ENCODE results near the gene TPD52L1.

TPD52L1 gene

GRCh38 chr6:125212377-125212776 lies 58.8 kb downstream of the TPD52L1 start:
- no peak for DNase-seq

- no peak for DNase-seq
Observed at GRCh38 chr6:125213939-125214338, 60.4 kb downstream of the TPD52L1 start.

- DNase-seq, result no peak
Observed at GRCh38 chr6:125215252-125215819, 61.8 kb downstream of the TPD52L1 start.

- no peak for DNase-seq
Observed at GRCh38 chr6:125216015-125216414, 62.4 kb downstream of the TPD52L1 start.

GRCh38 chr6:125217369-125217768 lies 63.8 kb downstream of the TPD52L1 start:
- DNase-seq, result no peak

- no peak for DNase-seq
Observed at GRCh38 chr6:125217992-125218391, 64.4 kb downstream of the TPD52L1 start.

GRCh38 chr6:125219361-125219895 lies 65.9 kb downstream of the TPD52L1 start:
- no peak for DNase-seq

GRCh38 chr6:125220712-125221111 lies 67.1 kb downstream of the TPD52L1 start:
- DNase-seq, result no peak

GRCh38 chr6:125222531-125223455 lies 69.2 kb downstream of the TPD52L1 start:
- DNase-seq, result no peak

GRCh38 chr6:125224231-125224861 lies 70.8 kb downstream of the TPD52L1 start:
- DNase-seq, result no peak

GRCh38 chr6:125227244-125227643 lies 73.7 kb downstream of the TPD52L1 start:
- no peak for DNase-seq

- no peak for DNase-seq
Observed at GRCh38 chr6:125228981-125229479, 75.5 kb downstream of the TPD52L1 start.

- no peak for DNase-seq
Observed at GRCh38 chr6:125230674-125231073, 77.1 kb downstream of the TPD52L1 start.

GRCh38 chr6:125231133-125231532 lies 77.6 kb downstream of the TPD52L1 start:
- no peak for DNase-seq

- DNase-seq, result no peak
Observed at GRCh38 chr6:125231574-125232343, 78.2 kb downstream of the TPD52L1 start.

GRCh38 chr6:125232466-125232865 lies 78.9 kb downstream of the TPD52L1 start:
- DNase-seq, result no peak

GRCh38 chr6:125233202-125233601 lies 79.6 kb downstream of the TPD52L1 start:
- DNase-seq, result no peak

- no peak for DNase-seq
Observed at GRCh38 chr6:125236536-125237327, 83.2 kb downstream of the TPD52L1 start.

- DNase-seq, result no peak
Observed at GRCh38 chr6:125237764-125238163, 84.2 kb downstream of the TPD52L1 start.

GRCh38 chr6:125245109-125245508 lies 91.5 kb downstream of the TPD52L1 start:
- no peak for DNase-seq

GRCh38 chr6:125245523-125246264 lies 92.1 kb downstream of the TPD52L1 start:
- no peak for DNase-seq
